Panc1 (cell line): ENCODE results near the gene FUT4. TPM values are rescaled to one million over a fixed set of nuclear protein-coding genes. Genes with fewer than 3 reads are reported as not detected.
"Not testable (repeated sequence)": the region's sequence is repeated elsewhere in the genome, so short reads cannot be mapped to it uniquely, and the experiment has no call there.

Experiments
- ATAC-seq: fragments of 200-7000 bp; cut with Tn5 transposase; 2 replicates; pipeline ENCODE4 v1.9.1; 2020; ENCODE audit warnings: mild to moderate bottlenecking, moderate library complexity
- BruUV-seq: library from RNA; stranded (reverse); fragments of 400-500 nt; replicated peaks from 2 replicates; lab custom pipeline; 2021; lab: Mats Ljungman, UMichigan
- CTCF ChIA-PET: fragments of 300-600 bp; sonication (Branson Sonifier 250); formaldehyde crosslinking; loops from one replicate; lab custom pipeline; 2022; ENCODE audit warnings: antibody characterized with exemption; lab: Charles Lee
- POLR2A ChIA-PET: fragments of 300-600 bp; sonication (Branson Sonifier 250); formaldehyde crosslinking; loops from one replicate; lab custom pipeline; 2022; ENCODE audit warnings: antibody characterized with exemption; lab: Charles Lee
- DNase-seq: peaks from one replicate; pipeline ENCODE4 v3.0.0-alpha.2; 2010; ENCODE audit warnings: low read depth, low spot score
- H3K27ac ChIP-seq: 2 replicates; pipeline ENCODE4 v1.5.1; 2011; ENCODE audit warnings: mild to moderate bottlenecking, low read length, inconsistent platforms
- H3K27me3 ChIP-seq: fragments of 200-500 bp; sonication (Bioruptor generic); 2 replicates; pipeline ENCODE4 v1.6.0; 2014; ENCODE audit warnings: low read length, inconsistent platforms; ENCODE audit not compliant: control insufficient read depth, insufficient read depth
- H3K36me3 ChIP-seq: fragments of 200-500 bp; sonication (Bioruptor generic); 2 replicates; pipeline ENCODE4 v1.5.1; 2014; ENCODE audit warnings: inconsistent platforms, mild to moderate bottlenecking, low read length, moderate library complexity; ENCODE audit not compliant: control insufficient read depth, insufficient read depth
- H3K4me1 ChIP-seq: 2 replicates; pipeline ENCODE4 v1.5.1; 2011; ENCODE audit warnings: inconsistent platforms, mild to moderate bottlenecking, low read length, moderate library complexity; ENCODE audit not compliant: control insufficient read depth, insufficient read depth
- H3K4me3 ChIP-seq, 2 experiments: 2 replicates each; pipeline ENCODE4 v1.5.1; 2011 to 2012; ENCODE audit warnings: low read depth in 2 of 2, low read length in 2 of 2, mild to moderate bottlenecking in 2 of 2, inconsistent platforms in 1 of 2, moderate library complexity in 1 of 2
- H3K9me3 ChIP-seq: fragments of 200-500 bp; sonication (Bioruptor generic); 2 replicates; pipeline ENCODE4 v1.5.1; 2014; ENCODE audit warnings: low read depth, mild to moderate bottlenecking, inconsistent platforms, low read length, moderate library complexity; ENCODE audit not compliant: control insufficient read depth, insufficient read depth
- POLR2AphosphoS5 ChIP-seq: IDR thresholded peaks from 2 replicates; pipeline ENCODE4 v1.6.1; 2012; ENCODE audit warnings: mild to moderate bottlenecking, low read depth, low read length, moderate library complexity
- SIN3A ChIP-seq: IDR thresholded peaks from 2 replicates; pipeline ENCODE4 v1.6.1; 2012; ENCODE audit warnings: low read depth, mild to moderate bottlenecking, low read length, moderate library complexity, borderline replicate concordance; ENCODE audit not compliant: insufficient read depth
- TCF7L2 ChIP-seq: IDR thresholded peaks from 2 replicates; pipeline ENCODE4 v1.6.1; 2011; ENCODE audit warnings: mild to moderate bottlenecking, low read depth, low read length, inconsistent platforms
- in situ Hi-C: cut with HindIII; loops from 2 replicates; pipeline ENCODE4 v1.10.0; 2016; ENCODE audit warnings: low sequenced_read_pairs, low pct_unique_long_range_greater_than_20kb
- intact Hi-C: fragments of 100-400 bp; cut with micrococcal nuclease; formaldehyde crosslinking; loops from one replicate; pipeline ENCODE4 v1.10.0; 2022; ENCODE audit not compliant: unreplicated experiment
- total RNA-seq: library from RNA; stranded (reverse); gene quantifications from one replicate; pipeline ENCODE4 v1.2.1, GENCODE V29; 2021; ENCODE audit not compliant: unreplicated experiment
- TF ChIP-seq, protein P1 (sequence below), 2 experiments: IDR thresholded peaks; 2 replicates each; pipeline ENCODE4 v1.6.1; 2011 to 2012; ENCODE audit warnings: low read depth in 2 of 2, control low read depth in 1 of 2, low read length in 1 of 2, mild to moderate bottlenecking in 1 of 2, moderate library complexity in 1 of 2; ENCODE audit not compliant: insufficient read depth in 1 of 2
- TF ChIP-seq, protein P2 (sequence below): fragments of 450-650 bp; IDR thresholded peaks from 2 replicates; pipeline ENCODE4 v1.5.1; 2017; ENCODE audit warnings: mild to moderate bottlenecking

The FUT4 gene
- total RNA-seq, 1 experiment from 2014 or later, result 11.2 TPM

DNA sequence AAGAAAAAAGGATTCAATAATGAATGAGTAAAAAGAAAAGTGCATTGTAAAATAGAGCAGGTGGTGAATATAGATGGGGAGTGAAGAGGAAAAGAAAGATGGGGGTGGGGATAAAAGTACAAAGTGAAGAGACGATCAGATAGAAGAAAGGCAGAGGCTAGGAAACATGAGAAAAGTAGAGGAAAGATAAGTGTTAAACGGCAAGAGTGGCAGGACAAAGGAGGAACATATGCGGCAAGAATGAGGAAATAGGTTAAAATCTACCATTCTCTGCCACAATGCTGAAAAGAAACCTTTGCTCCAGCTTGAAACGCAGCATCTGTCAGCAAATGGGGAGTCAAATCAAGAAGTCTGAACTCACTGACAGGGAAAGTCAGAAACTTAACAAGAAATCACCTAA, 6.8 kb downstream of the FUT4 start:
- BruUV-seq, result no TSS peak
- in situ Hi-C loops, result no loop called here
- POLR2A ChIA-PET, result interaction anchor here (0.7 kb wide), 1 partner anchor 12 kb away, joined by 4 read pairs; no protein-coding TSS in a partner anchor

DNA sequence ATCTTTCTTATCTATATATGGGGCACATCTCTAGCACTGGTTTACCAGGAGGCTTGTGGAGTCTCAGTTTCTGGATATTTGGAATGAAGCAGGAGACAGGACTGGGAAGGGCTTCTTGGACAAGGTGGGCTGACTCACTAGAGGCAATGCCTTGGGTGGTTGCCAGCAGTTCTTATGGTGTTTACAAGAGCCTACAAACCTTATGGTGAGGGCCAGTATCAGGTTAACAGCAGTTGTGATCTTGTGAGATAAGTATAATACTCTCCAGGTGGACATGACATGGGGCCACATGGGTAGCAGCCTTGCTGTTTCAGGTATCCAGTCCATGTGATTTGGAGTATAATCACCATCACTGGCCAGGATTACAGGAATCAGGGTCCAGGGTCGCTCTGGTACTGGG, 10.2 kb downstream of the FUT4 start:
- TF ChIP-seq SIN3A, result no peak
- TF ChIP-seq POLR2AphosphoS5, result no peak
- TF ChIP-seq, protein P1, sequence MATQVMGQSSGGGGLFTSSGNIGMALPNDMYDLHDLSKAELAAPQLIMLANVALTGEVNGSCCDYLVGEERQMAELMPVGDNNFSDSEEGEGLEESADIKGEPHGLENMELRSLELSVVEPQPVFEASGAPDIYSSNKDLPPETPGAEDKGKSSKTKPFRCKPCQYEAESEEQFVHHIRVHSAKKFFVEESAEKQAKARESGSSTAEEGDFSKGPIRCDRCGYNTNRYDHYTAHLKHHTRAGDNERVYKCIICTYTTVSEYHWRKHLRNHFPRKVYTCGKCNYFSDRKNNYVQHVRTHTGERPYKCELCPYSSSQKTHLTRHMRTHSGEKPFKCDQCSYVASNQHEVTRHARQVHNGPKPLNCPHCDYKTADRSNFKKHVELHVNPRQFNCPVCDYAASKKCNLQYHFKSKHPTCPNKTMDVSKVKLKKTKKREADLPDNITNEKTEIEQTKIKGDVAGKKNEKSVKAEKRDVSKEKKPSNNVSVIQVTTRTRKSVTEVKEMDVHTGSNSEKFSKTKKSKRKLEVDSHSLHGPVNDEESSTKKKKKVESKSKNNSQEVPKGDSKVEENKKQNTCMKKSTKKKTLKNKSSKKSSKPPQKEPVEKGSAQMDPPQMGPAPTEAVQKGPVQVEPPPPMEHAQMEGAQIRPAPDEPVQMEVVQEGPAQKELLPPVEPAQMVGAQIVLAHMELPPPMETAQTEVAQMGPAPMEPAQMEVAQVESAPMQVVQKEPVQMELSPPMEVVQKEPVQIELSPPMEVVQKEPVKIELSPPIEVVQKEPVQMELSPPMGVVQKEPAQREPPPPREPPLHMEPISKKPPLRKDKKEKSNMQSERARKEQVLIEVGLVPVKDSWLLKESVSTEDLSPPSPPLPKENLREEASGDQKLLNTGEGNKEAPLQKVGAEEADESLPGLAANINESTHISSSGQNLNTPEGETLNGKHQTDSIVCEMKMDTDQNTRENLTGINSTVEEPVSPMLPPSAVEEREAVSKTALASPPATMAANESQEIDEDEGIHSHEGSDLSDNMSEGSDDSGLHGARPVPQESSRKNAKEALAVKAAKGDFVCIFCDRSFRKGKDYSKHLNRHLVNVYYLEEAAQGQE (IDR thresholded peaks at IDR 0.05; ENCODE audit: insufficient read depth in 1 of 2, low read depth in 2 of 2, low read length in 1 of 2), result no peak
- TF ChIP-seq, protein P2, sequence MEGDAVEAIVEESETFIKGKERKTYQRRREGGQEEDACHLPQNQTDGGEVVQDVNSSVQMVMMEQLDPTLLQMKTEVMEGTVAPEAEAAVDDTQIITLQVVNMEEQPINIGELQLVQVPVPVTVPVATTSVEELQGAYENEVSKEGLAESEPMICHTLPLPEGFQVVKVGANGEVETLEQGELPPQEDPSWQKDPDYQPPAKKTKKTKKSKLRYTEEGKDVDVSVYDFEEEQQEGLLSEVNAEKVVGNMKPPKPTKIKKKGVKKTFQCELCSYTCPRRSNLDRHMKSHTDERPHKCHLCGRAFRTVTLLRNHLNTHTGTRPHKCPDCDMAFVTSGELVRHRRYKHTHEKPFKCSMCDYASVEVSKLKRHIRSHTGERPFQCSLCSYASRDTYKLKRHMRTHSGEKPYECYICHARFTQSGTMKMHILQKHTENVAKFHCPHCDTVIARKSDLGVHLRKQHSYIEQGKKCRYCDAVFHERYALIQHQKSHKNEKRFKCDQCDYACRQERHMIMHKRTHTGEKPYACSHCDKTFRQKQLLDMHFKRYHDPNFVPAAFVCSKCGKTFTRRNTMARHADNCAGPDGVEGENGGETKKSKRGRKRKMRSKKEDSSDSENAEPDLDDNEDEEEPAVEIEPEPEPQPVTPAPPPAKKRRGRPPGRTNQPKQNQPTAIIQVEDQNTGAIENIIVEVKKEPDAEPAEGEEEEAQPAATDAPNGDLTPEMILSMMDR, result no peak
- no peak for TF ChIP-seq TCF7L2
- Histone ChIP-seq H3K4me3 (no peak overlapping the region), H3K27ac (no peak overlapping the region), H3K36me3 (no peaks in the 10 kb centered on the region), H3K4me1 (peaks cover 1% of the 10 kb centered on the region; the same call in 1 of the 2 replicates), H3K9me3 (no peaks in the 10 kb centered on the region), H3K27me3 (no peaks in the 10 kb centered on the region)
- CTCF ChIA-PET, result no interaction called here
- intact Hi-C loops (no loop called here), in situ Hi-C loops (no loop called here)
- POLR2A ChIA-PET, result no interaction called here
- DNase-seq, result no peak
- ATAC-seq, result peak; percentile 49; the same call in 1 of the 2 replicates
- no TSS peak for BruUV-seq

More for the DNA sequence above, 6.8 kb downstream of the FUT4 start:
- no peaks in the 10 kb centered on the region for H3K36me3 ChIP-seq
- TF ChIP-seq SIN3A (no peak), TCF7L2 (no peak), POLR2AphosphoS5 (no peak)
- TF ChIP-seq, protein P2, result no peak
- TF ChIP-seq, protein P1 (IDR thresholded peaks at IDR 0.05; ENCODE audit: insufficient read depth in 1 of 2, low read depth in 2 of 2, low read length in 1 of 2), result no peak
- H3K4me1 ChIP-seq, result peaks cover 21% of the 10 kb centered on the region
- H3K9me3 ChIP-seq, result no peaks in the 10 kb centered on the region
- intact Hi-C loops, result no loop called here
- H3K27me3 ChIP-seq, result no peaks in the 10 kb centered on the region
- H3K4me3 ChIP-seq, result no peak overlapping the region
- DNase-seq (no peak), ATAC-seq (no peak)
- CTCF ChIA-PET, result no interaction called here
- no peak overlapping the region for H3K27ac ChIP-seq

DNA sequence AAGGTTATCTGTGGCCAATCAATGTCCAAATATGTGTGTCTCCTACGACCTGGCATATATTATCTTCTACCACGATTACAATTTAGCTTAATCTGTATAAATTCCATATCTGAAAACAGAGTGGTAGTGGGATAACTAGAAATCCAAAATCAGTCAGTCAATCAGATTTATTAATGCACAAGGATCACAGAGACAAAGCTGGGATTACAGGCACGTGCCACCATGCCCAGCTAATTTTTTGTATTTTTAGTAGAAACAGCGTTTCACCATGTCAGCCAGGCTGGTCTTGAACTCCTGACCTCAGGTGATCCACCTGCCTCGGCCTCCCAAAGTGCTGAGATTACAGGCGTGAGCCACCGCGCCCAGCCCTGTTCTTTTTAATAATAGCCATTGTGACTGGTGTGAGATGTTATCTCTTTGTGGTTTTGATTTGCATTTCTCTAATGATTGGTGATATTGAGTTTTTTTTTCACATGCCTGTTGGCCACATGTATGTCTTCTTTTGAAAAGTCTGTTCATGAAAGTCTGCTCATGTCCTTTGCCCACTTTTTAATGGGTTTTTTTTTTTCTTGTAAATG, 12.1 kb downstream of the FUT4 start:
- H3K36me3 ChIP-seq, intact Hi-C loops, H3K4me1 ChIP-seq, H3K27ac ChIP-seq, H3K4me3 ChIP-seq, H3K9me3 ChIP-seq, H3K27me3 ChIP-seq, CTCF ChIA-PET, ATAC-seq, BruUV-seq, DNase-seq, in situ Hi-C loops: not testable (repeated sequence)
- POLR2A ChIA-PET, result interaction anchor here (0.7 kb wide), 1 partner anchor 11 kb away, joined by 4 read pairs; no protein-coding TSS in a partner anchor
